HEK293 (cell line): ENCODE results near the gene S1PR2.

Experiments used
- CTCF ChIA-PET: fragments of 350-600 bp; formaldehyde crosslinking; extraction: SDS; loops from one replicate; lab custom pipeline; 2021; ENCODE audit warnings: antibody characterized with exemption; lab: Yijun Ruan, JAX
- POLR2A ChIA-PET: fragments of 300-600 bp; formaldehyde crosslinking; extraction: SDS; loops from one replicate; lab custom pipeline; 2020; ENCODE audit warnings: antibody characterized with exemption, inconsistent platforms; lab: Yijun Ruan, JAX
- H3K27ac ChIP-seq: fragments of 200-500 bp; sonication (Bioruptor generic); 2 replicates; pipeline ENCODE4 v1.5.1; 2014; ENCODE audit warnings: low read depth, low read length, control low read depth, inconsistent platforms; ENCODE audit errors: extremely low read depth
- H3K36me3 ChIP-seq, 2 experiments: fragments of 200-500 bp in 1 of 2; sonication (Bioruptor generic) in 1 of 2; 1 replicate in 1 of 2; 2 replicates in 1 of 2; pipeline ENCODE4 v1.5.1; 2014 to 2017; ENCODE audit warnings: inconsistent platforms in 2 of 2, low read length in 2 of 2; ENCODE audit not compliant: control insufficient read depth in 2 of 2, insufficient read depth in 1 of 2
- H3K4me1 ChIP-seq: fragments of 200-500 bp; sonication (Bioruptor generic); 2 replicates; pipeline ENCODE4 v1.5.1; 2014; ENCODE audit warnings: mild to moderate bottlenecking, low read length, inconsistent platforms; ENCODE audit not compliant: control insufficient read depth, insufficient read depth
- H3K4me3 ChIP-seq: 2 replicates; pipeline ENCODE4 v1.5.1; 2011; ENCODE audit warnings: low read depth, mild to moderate bottlenecking, control low read depth, low read length, moderate library complexity
- H3K9me3 ChIP-seq: fragments of 200-500 bp; sonication (Bioruptor generic); 2 replicates; pipeline ENCODE4 v1.5.1; 2014; ENCODE audit warnings: low read depth, low read length, inconsistent platforms; ENCODE audit not compliant: control insufficient read depth, insufficient read depth
- BCL11B ChIP-seq: fragments of 450-650 bp; formaldehyde crosslinking; IDR thresholded peaks from 2 replicates; pipeline ENCODE4 v1.5.1; 2016; ENCODE audit warnings: low read depth, missing biosample characterization, missing genetic modification characterization
- CTCF ChIP-seq: fragments of 450-650 bp; formaldehyde crosslinking; IDR thresholded peaks from 2 replicates; pipeline ENCODE4 v1.5.1; 2016; ENCODE audit warnings: missing biosample characterization, missing genetic modification characterization
- ELK4 ChIP-seq: IDR thresholded peaks from 2 replicates; pipeline ENCODE4 v1.6.1; 2011; ENCODE audit warnings: mild to moderate bottlenecking, low read depth, low read length, borderline replicate concordance
- KLF8 ChIP-seq: fragments of 450-650 bp; formaldehyde crosslinking; IDR thresholded peaks from 2 replicates; pipeline ENCODE4 v1.5.1; 2016; ENCODE audit warnings: missing biosample characterization, missing genetic modification characterization
- KLF9 ChIP-seq: fragments of 450-650 bp; formaldehyde crosslinking; IDR thresholded peaks from 2 replicates; pipeline ENCODE4 v1.5.1; 2016; ENCODE audit warnings: missing biosample characterization, missing genetic modification characterization, low read depth
- MEIS1 ChIP-seq: sonication (generic); formaldehyde crosslinking; IDR thresholded peaks from 2 replicates; pipeline ENCODE4 v1.8.1; 2022; ENCODE audit warnings: missing genetic modification reagents, mild to moderate bottlenecking, borderline replicate concordance
- RBAK ChIP-seq: fragments of 450-650 bp; formaldehyde crosslinking; IDR thresholded peaks from 2 replicates; pipeline ENCODE4 v1.5.1; 2016; ENCODE audit warnings: missing biosample characterization, missing genetic modification characterization
- SCRT2 ChIP-seq: fragments of 450-650 bp; formaldehyde crosslinking; IDR thresholded peaks from 2 replicates; pipeline ENCODE4 v1.5.1; 2016; ENCODE audit warnings: missing biosample characterization, missing genetic modification characterization
- SP7 ChIP-seq: fragments of 450-650 bp; formaldehyde crosslinking; IDR thresholded peaks from 2 replicates; pipeline ENCODE4 v1.5.1; 2016; ENCODE audit warnings: missing biosample characterization, missing genetic modification characterization
- ZEB2 ChIP-seq: fragments of 450-650 bp; formaldehyde crosslinking; IDR thresholded peaks from 2 replicates; pipeline ENCODE4 v1.5.1; 2016; ENCODE audit warnings: missing biosample characterization, missing genetic modification characterization
- ZFHX2 ChIP-seq: fragments of 450-650 bp; formaldehyde crosslinking; conservative IDR thresholded peaks from 2 replicates; pipeline ENCODE4 v1.5.1; 2016; ENCODE audit warnings: missing biosample characterization, missing genetic modification characterization
- ZNF350 ChIP-seq: fragments of 450-650 bp; formaldehyde crosslinking; IDR thresholded peaks from 2 replicates; pipeline ENCODE4 v1.5.0; 2017; ENCODE audit warnings: missing biosample characterization, mild to moderate bottlenecking, missing genetic modification characterization
- ZNF362 ChIP-seq: fragments of 450-650 bp; formaldehyde crosslinking; IDR thresholded peaks from 2 replicates; pipeline ENCODE4 v1.5.1; 2016; ENCODE audit warnings: missing biosample characterization, missing genetic modification characterization
- ZNF610 ChIP-seq: fragments of 450-650 bp; formaldehyde crosslinking; IDR thresholded peaks from 2 replicates; pipeline ENCODE4 v1.5.1; 2016; ENCODE audit warnings: missing biosample characterization, missing genetic modification characterization, borderline replicate concordance
- ZNF639 ChIP-seq: fragments of 450-650 bp; formaldehyde crosslinking; IDR thresholded peaks from 2 replicates; pipeline ENCODE4 v1.5.1; 2016; ENCODE audit warnings: missing biosample characterization, missing genetic modification characterization
- ZNF654 ChIP-seq: fragments of 450-650 bp; formaldehyde crosslinking; IDR thresholded peaks from 2 replicates; pipeline ENCODE4 v1.5.1; 2016; ENCODE audit warnings: low read depth, missing biosample characterization, missing genetic modification characterization
- ZNF707 ChIP-seq: fragments of 450-650 bp; formaldehyde crosslinking; IDR thresholded peaks from 2 replicates; pipeline ENCODE4 v1.5.1; 2016; ENCODE audit warnings: missing biosample characterization, missing genetic modification characterization

Gene S1PR2

GRCh38 chr19:10260141-10260584, 29.0 kb upstream of the S1PR2 start:
- ChIA-PET POLR2A (interaction anchor here (0.6 to 2.7 kb wide), 7 partner anchors 10 to 129 kb away, joined by 3 to 24 read pairs (median 4); partner anchors contain the start of genes ICAM5 and TYK2), CTCF (interaction anchor here (0.6 to 7.9 kb wide), 18 partner anchors 9 to 329 kb away, joined by 3 to 141 read pairs (median 6); partner anchors contain the start of genes ICAM1, MRPL4, PPAN and RAVER1)
- TF ChIP-seq ZFHX2 (tag by site-specific recombination) = 0 out of 2 replicates have a peak, but pooled peaks have one; percentile 20
- TF ChIP-seq ELK4 = no peak
- no peak for TF ChIP-seq BCL11B (tag by site-specific recombination)
- no peak for TF ChIP-seq ZNF350 (tag by site-specific recombination)
- peak; percentile 71 for TF ChIP-seq SCRT2 (tag by site-specific recombination)

GRCh38 chr19:10259162-10259905, 28.2 kb upstream of the S1PR2 start:
- Histone ChIP-seq H3K36me3 (peaks cover 18 to 54% of the 10 kb centered on the region in 2 experiments; a peak in 2 of 3 replicates), H3K27ac (no peak overlapping the region), H3K4me3 (no peak overlapping the region), H3K9me3 (no peaks in the 10 kb centered on the region), H3K4me1 (no peaks in the 10 kb centered on the region)
- CTCF ChIA-PET = interaction anchor here (0.6 to 7.9 kb wide), 39 partner anchors 9 to 328 kb away, joined by 3 to 141 read pairs (median 4); partner anchors contain the start of genes FDX2, ICAM1, MRPL4 and PPAN
- POLR2A ChIA-PET = interaction anchor here (0.8 to 2.7 kb wide), 12 partner anchors 9 to 163 kb away, joined by 3 to 24 read pairs (median 4); partner anchors contain the start of genes CDC37, DNMT1, ICAM5 and TYK2
- TF ChIP-seq SP7 = peak; percentile 42; the same call in 1 of the 2 replicates
- no peak for TF ChIP-seq MEIS1
- peak; percentile 55; the same call in 1 of the 2 replicates for TF ChIP-seq ZEB2 (tag by site-specific recombination)
- peak; percentile 67 for TF ChIP-seq ZFHX2 (tag by site-specific recombination)
- TF ChIP-seq ZNF707 (tag by site-specific recombination) = no peak
- TF ChIP-seq KLF8 (tag by site-specific recombination) = 0 out of 2 replicates have a peak, but pooled peaks have one; percentile 2
- TF ChIP-seq ZNF654 (tag by site-specific recombination) = peak; percentile 80
- 0 out of 2 replicates have a peak, but pooled peaks have one; percentile 32 for TF ChIP-seq KLF9
- no peak for TF ChIP-seq ZNF610
- TF ChIP-seq ZNF639 (tag by site-specific recombination) = 0 out of 2 replicates have a peak, but pooled peaks have one; percentile 65
- TF ChIP-seq RBAK (tag by site-specific recombination) = no peak
- TF ChIP-seq CTCF = peak; percentile 85
- TF ChIP-seq ZNF362 (tag by site-specific recombination) = 0 out of 2 replicates have a peak, but pooled peaks have one; percentile 13

More at GRCh38 chr19:10260141-10260584, 29.0 kb upstream of the S1PR2 start:
- H3K4me3 ChIP-seq = no peak overlapping the region
- H3K36me3 ChIP-seq = peaks cover 10 to 45% of the 10 kb centered on the region in 2 experiments; a peak in 2 of 3 replicates
- no peaks in the 10 kb centered on the region for H3K4me1 ChIP-seq
- H3K9me3 ChIP-seq = no peaks in the 10 kb centered on the region
- H3K27ac ChIP-seq = no peak overlapping the region
